ENCODE results near the gene FOXO3B. TPM values are rescaled to one million over a fixed set of nuclear protein-coding genes. Genes with fewer than 3 reads are reported as not detected.
"Not testable (repeated sequence)": the region's sequence is repeated elsewhere in the genome, so short reads cannot be mapped to it uniquely, and the experiment has no call there.

The FOXO3B gene
- total and polyA plus RNA-seq, 2 of the 8 experiments (the other 6 are each of a cell fraction or from before 2014, with no cell fraction given) = 13.3 to 13.7 TPM

DNA sequence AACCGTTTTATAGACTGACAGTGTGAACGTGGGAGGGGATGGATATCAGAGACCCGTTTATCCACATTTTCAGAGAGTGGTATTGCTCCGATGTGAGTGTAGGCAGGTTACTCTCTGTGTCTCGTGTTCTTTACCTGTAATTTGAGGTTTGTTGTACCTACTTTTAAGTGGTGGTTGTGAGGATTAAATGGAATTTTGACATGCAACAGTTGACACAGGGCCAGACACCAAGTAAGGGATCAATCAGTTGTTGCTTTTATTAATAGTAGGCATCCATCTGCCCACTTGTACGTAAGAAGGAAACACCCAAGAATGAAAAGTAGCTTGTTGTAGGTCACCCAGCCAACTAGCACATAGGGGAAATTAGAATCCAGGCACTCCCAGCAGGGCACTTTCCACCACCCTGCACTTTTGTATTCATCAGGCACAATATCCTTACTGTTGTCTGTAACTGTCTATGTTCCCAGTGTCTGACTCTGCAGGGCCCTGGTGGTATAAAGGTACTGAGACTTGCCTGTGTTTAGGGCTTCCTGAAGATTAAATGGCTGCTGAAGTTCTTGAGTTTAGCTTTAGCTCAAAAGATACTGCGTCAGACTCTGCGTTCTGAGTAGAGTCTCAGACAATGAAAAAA is 16.5 kb upstream of the FOXO3B start:
- CTCF ChIA-PET (ENCODE audit: partially characterized antibody); H3K36me3 ChIP-seq (ENCODE audit: control insufficient read depth in 2 of 4, insufficient read depth in 4 of 4, low read length in 3 of 4); H2BK15ac ChIP-seq (ENCODE audit: low read length); H3K18ac ChIP-seq (ENCODE audit: extremely low read depth, low read length); H3K27ac ChIP-seq (ENCODE audit: low read depth, low read length); H4K91ac ChIP-seq (replicated peaks; ENCODE audit: insufficient read length, low read length); H3K79me2 ChIP-seq (ENCODE audit: control insufficient read depth in 1 of 2, insufficient read depth in 2 of 2, low read length in 2 of 2); H3K23ac ChIP-seq (ENCODE audit: insufficient read length); H3K4me1 ChIP-seq (replicated peaks in 1 of 4; ENCODE audit: control insufficient read depth in 3 of 4, insufficient read depth in 4 of 4, low read length in 3 of 4); DNase-seq (ENCODE audit: low read depth in 1 of 2, low spot score in 2 of 2); FAIRE-seq; H2BK120ac ChIP-seq (replicated peaks; ENCODE audit: low read depth, low read length); H2AK5ac ChIP-seq (ENCODE audit: low read depth, low read length); H3K27me3 ChIP-seq (replicated peaks in 1 of 4; ENCODE audit: control insufficient read depth in 3 of 4, extremely low read depth in 1 of 4, insufficient read depth in 3 of 4, low read length in 3 of 4); H3K56ac ChIP-seq (replicated peaks; ENCODE audit: insufficient read length, low read depth, low read length); H2BK5ac ChIP-seq (ENCODE audit: low read depth, low read length); H4K5ac ChIP-seq (ENCODE audit: insufficient read length, low read depth, low read length); H2BK12ac ChIP-seq (ENCODE audit: low read depth, low read length); H3K23me2 ChIP-seq (ENCODE audit: low read depth, low read length); H3K14ac ChIP-seq (ENCODE audit: insufficient read length); H3K9ac ChIP-seq (replicated peaks in 1 of 4; ENCODE audit: extremely low read depth in 1 of 4, low read depth in 3 of 4, low read length in 3 of 4); H2BK20ac ChIP-seq (ENCODE audit: low read length); H2AFZ ChIP-seq (ENCODE audit: low read length); H3K4ac ChIP-seq (replicated peaks; ENCODE audit: insufficient read length, low read depth, low read length); H4K20me1 ChIP-seq (replicated peaks in 1 of 2; ENCODE audit: control insufficient read depth in 1 of 2, insufficient read depth in 2 of 2, low read length in 2 of 2); H3K79me1 ChIP-seq (ENCODE audit: low read depth, low read length); H4K8ac ChIP-seq (ENCODE audit: extremely low read depth, insufficient read depth, low read length); H3K9me3 ChIP-seq (ENCODE audit: insufficient read depth in 2 of 2, low read depth in 1 of 2, low read length in 1 of 2): not testable (repeated sequence)
- 60% methylated on average over 8 of the region's 8 CpGs; no CpG with 5 or more reads in 1 of the 2 experiments for WGBS, 2 experiments (ENCODE audit: extremely low coverage in 1 of 2, insufficient coverage in 1 of 2, insufficient read length in 1 of 2, insufficient replicate concordance in 2 of 2, low coverage in 1 of 2, low lambda C conversion rate in 2 of 2, missing lambda C conversion rate in 1 of 2)
- Histone ChIP-seq H3K4me2 (ENCODE audit: insufficient read depth in 1 of 2, low read depth in 2 of 2, low read length in 2 of 2) (peak overlapping the region; percentile 67 to 74), H3K4me3 (ENCODE audit: extremely low read depth in 1 of 4, insufficient read depth in 2 of 4, low read depth in 3 of 4, low read length in 4 of 4) (peak overlapping the region; percentile 74 to 82 (median 78))
- POLR2A ChIA-PET (ENCODE audit: partially characterized antibody) = interaction anchor here (1.2 kb wide), 1 partner anchor 16 kb away, joined by 4 read pairs; the partner anchor contains the start of gene FOXO3B

DNA sequence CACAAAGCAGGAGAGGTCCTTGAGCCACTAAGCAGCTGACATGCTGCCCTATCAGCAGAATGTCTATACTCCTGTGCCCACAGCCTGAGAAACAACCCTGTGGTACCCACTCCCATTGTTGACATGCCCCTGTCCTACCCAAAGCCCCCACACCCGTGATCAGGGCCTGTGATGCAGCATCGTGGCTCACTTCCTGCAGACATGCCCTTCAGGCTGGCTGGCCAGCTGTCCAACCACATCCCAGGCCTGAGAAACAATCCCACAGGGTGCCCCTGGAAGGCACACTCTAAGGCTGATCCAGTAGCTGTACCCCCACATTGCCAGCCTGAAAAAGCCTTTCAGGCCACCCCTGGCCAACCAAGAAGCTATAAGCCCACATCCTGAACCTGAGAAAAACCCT is 13.0 kb upstream of the FOXO3B start:
- H4K20me1 ChIP-seq (replicated peaks in 1 of 2; ENCODE audit: control insufficient read depth in 1 of 2, insufficient read depth in 2 of 2, low read length in 2 of 2) = not testable (repeated sequence)

More for the DNA sequence above, 13.0 kb upstream of the FOXO3B start:
- H3K23ac ChIP-seq (ENCODE audit: insufficient read length); H3K56ac ChIP-seq (replicated peaks; ENCODE audit: insufficient read length, low read depth, low read length); H3K4me3 ChIP-seq (ENCODE audit: extremely low read depth in 1 of 4, insufficient read depth in 2 of 4, low read depth in 3 of 4, low read length in 4 of 4); H2AK5ac ChIP-seq (ENCODE audit: low read depth, low read length); H3K9me3 ChIP-seq (ENCODE audit: insufficient read depth in 2 of 2, low read depth in 1 of 2, low read length in 1 of 2); H2BK15ac ChIP-seq (ENCODE audit: low read length); H2BK5ac ChIP-seq (ENCODE audit: low read depth, low read length); H3K18ac ChIP-seq (ENCODE audit: extremely low read depth, low read length); H3K79me2 ChIP-seq (ENCODE audit: control insufficient read depth in 1 of 2, insufficient read depth in 2 of 2, low read length in 2 of 2); CTCF ChIA-PET (ENCODE audit: partially characterized antibody); H3K79me1 ChIP-seq (ENCODE audit: low read depth, low read length); H3K4me2 ChIP-seq (ENCODE audit: insufficient read depth in 1 of 2, low read depth in 2 of 2, low read length in 2 of 2); H3K4me1 ChIP-seq (replicated peaks in 1 of 4; ENCODE audit: control insufficient read depth in 3 of 4, insufficient read depth in 4 of 4, low read length in 3 of 4); H4K5ac ChIP-seq (ENCODE audit: insufficient read length, low read depth, low read length); H4K91ac ChIP-seq (replicated peaks; ENCODE audit: insufficient read length, low read length); H2BK20ac ChIP-seq (ENCODE audit: low read length); H4K8ac ChIP-seq (ENCODE audit: extremely low read depth, insufficient read depth, low read length); POLR2A ChIA-PET (ENCODE audit: partially characterized antibody); H2BK120ac ChIP-seq (replicated peaks; ENCODE audit: low read depth, low read length); H3K27me3 ChIP-seq (replicated peaks in 1 of 4; ENCODE audit: control insufficient read depth in 3 of 4, extremely low read depth in 1 of 4, insufficient read depth in 3 of 4, low read length in 3 of 4); H2AFZ ChIP-seq (ENCODE audit: low read length); H3K4ac ChIP-seq (replicated peaks; ENCODE audit: insufficient read length, low read depth, low read length); H3K14ac ChIP-seq (ENCODE audit: insufficient read length); FAIRE-seq; H3K23me2 ChIP-seq (ENCODE audit: low read depth, low read length); H3K36me3 ChIP-seq (ENCODE audit: control insufficient read depth in 2 of 4, insufficient read depth in 4 of 4, low read length in 3 of 4); H3K9ac ChIP-seq (replicated peaks in 1 of 4; ENCODE audit: extremely low read depth in 1 of 4, low read depth in 3 of 4, low read length in 3 of 4); DNase-seq (ENCODE audit: low read depth in 1 of 2, low spot score in 2 of 2); H3K27ac ChIP-seq (ENCODE audit: low read depth, low read length); H2BK12ac ChIP-seq (ENCODE audit: low read depth, low read length): not testable (repeated sequence)
- WGBS, 2 experiments (ENCODE audit: extremely low coverage in 1 of 2, insufficient coverage in 1 of 2, insufficient read length in 1 of 2, insufficient replicate concordance in 2 of 2, low coverage in 1 of 2, low lambda C conversion rate in 2 of 2, missing lambda C conversion rate in 1 of 2) = 69% methylated on average over 2 of the region's 2 CpGs; no CpG with 5 or more reads in 1 of the 2 experiments
